GM04504 (cell line): ENCODE data around the gene HSPBAP1.
"Not testable (repeated sequence)": the region's sequence is repeated elsewhere in the genome, so short reads cannot be mapped to it uniquely, and the experiment has no call there.

Experiments
- DNase-seq: peaks from one replicate; pipeline ENCODE4 v3.0.0-alpha.2; 2012; ENCODE audit warnings: low read depth

Gene HSPBAP1

GRCh38 chr3:122732682-122733525 is 60.7 kb downstream of the HSPBAP1 start:
- DNase-seq: not testable (repeated sequence)

GRCh38 chr3:122730240-122730639 is 63.4 kb downstream of the HSPBAP1 start:
- DNase-seq: no peak

DNA sequence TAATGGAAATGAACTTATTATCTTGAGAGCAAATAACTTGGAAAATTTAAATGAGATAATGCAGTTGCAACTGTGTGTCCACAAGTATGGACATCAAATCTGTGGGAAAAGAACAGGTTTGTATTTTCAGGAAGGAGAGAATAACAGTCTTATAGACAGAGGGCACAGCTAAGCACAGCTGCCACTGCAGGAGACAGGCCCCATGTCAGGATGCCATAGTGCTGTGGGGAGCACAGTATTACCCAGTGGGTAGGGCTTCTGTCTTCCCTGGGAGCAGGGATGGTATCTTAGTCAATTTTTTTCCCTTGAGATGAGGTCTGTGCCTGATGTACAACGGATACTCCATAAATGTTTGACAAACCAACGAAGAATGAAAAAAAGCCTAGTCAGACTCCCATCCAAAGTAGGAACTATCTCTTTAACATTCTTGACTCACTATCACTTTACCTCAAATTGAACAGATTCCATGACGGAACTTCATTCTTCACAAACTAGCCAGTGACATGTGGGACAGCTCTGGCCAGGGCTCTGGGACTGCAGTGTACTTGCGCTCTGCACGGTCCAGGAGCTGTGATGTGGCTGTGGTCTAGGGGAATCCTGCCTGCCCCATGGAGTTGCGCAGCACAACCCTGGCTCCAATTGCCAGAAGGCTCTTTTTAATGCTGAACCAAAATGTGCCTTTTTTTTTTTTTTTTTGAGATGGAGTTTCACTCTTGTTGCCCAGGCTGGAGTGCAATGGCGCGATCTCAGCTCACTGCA is 64.7 kb downstream of the HSPBAP1 start:
- DNase-seq: no peak

GRCh38 chr3:122728186-122728585 is 65.4 kb downstream of the HSPBAP1 start:
- no peak for DNase-seq

DNA sequence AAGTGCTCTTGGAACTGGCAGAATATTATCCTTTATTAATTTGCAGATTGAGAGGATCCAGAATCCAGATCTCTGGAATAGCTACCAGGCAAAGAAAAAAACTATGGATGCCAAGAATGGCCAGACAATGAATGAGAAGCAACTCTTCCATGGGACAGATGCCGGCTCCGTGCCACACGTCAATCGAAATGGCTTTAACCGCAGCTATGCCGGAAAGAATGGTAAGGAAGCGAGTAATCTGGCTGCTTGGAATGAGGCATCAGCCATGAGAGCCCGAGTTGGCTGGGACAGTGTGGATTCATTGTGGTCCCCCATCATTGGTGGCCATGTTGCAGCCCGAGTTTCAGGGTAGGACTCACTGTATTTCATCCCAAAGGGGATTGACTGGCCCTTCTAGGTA is 65.9 kb downstream of the HSPBAP1 start:
- DNase-seq: no peak

GRCh38 chr3:122727294-122727693 is 66.3 kb downstream of the HSPBAP1 start:
- no peak for DNase-seq

DNA sequence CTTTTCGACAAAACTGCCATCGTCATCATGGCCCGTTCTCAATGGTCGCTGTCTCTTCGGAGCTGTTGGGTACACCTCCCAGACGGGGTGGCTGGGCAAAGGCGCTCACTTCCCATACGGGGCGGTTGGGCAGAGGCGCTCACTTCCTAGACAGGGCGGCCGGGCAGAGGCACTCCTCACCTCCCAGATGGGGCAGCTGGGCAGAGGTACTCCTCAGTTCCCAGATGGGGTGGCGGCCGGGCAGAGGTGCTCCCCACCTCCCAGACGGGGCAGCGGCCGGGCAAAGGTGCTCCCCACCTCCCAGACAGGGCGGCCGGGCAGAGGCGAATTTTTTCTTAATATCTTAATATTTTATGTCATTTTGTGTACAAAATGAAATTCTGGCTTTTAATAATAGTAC is 68.5 kb downstream of the HSPBAP1 start:
- no peak for DNase-seq

DNA sequence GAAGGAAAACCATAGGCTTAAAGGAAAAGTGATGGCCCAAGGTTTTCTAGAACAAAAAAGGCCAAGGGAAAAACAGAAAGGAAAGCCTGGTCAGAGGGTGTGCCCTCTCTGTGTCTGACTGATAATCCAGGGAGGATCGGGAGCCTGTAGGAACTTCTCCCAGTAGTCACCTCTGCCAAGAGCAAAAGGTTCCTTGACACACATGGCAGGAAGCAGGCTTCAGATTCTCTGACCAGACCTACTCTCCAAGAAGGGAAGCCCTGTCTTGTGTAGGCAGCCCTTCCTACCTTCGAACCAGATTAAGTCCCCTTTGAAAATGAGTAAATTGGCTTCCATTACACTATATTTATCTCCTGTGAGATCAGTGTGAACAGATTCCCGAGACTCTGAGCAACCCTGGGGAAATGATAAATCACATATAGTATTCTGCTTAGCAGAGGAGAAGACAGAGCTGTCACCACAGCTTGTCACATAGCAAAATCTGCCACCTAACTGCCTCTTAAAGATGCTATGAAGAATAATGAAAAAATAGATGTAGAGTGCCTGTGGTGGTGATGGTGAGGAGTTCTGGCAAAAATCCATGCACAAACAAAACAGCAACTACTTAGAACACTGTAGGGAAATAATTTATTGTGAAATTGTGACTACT is 74.2 kb downstream of the HSPBAP1 start:
- no peak for DNase-seq

DNA sequence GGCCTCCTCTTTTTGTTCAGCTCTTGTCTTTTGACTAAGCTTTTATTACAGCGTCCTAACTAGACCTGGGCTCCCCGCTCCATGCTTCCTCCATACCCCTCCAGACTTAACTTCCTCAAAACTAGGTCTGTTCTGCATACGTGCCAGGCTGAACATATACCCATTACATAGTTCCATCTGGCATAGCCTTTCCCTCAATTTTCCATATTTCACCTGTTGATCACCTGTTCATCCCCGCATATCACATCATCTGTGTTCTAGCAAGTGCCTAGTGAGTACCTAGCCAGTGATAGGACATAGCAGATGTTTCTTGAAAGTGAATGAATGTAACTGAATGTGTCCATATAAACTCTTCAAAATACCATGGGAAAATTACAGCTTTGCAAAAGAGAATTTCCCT is 77.0 kb downstream of the HSPBAP1 start:
- DNase-seq: no peak

- DNase-seq: no peak
These were observed 79.4 kb downstream of the HSPBAP1 start for GRCh38 chr3:122714273-122714672.

DNA sequence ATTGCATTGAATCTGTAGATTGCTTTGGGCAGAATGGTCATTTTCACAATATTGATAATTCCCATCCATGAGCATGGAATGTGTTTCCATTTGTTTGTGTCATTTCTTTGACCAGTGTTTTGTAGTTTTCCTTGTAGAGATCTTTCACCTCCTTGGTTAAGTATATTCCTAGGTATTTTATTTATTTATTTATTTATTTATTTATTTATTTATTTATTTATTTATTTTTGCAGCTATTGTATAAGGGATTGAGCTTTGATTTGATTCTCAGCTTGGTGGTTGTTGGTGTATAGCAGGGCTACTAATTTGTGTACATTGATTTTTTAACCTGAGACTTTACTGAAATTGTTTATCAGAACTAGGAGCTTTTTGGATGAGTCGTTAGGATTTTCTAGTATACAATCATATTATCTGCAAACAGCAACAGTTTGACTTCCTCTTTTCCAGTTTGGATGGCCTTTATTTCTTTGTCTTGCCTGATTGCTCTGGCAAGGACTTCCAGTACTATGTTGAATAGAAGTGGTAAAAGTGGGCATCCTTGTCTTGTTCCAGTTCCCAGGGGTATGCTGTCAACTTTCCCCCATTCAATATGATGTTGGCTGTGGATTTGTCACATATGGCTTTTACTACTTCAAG is 82.9 kb downstream of the HSPBAP1 start:
- DNase-seq: not testable (repeated sequence)

DNA sequence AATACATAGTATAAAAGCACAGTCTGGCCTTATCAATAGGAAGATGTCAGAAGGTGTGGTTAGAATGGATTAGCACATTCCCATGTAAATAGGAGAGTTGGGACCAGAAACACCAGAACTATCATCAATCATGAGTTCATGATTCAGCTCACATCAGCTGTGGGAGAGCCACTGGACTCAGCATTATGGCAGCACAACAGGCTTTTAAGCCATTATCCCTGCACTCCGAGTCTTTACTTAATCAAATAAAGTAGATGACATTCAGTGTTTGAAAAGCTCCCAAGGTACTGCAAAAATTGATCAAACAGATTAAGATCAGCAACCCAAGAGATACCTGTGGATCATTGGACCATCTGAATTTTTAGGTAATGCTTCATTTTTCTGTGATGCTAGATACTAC is 88.3 kb downstream of the HSPBAP1 start:
- DNase-seq: no peak

DNA sequence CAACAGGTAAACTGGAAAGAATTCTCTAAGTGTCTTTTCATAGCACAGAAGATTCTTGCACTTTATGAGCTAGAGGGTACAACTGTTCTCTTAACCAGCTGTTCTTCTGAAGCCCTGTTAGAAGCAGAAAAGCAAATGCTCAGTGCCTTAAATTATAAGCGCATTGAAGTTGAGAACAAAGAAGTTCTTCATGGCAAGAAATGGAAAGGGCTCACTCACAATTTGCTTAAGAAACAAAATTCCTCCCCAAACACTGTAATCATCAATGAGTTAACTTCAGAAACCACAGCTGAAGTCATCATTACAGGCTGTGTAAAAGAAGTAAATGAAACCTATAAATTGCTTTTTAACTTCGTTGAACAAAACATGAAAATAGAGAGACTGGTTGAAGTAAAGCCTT is 93.4 kb downstream of the HSPBAP1 start:
- no peak for DNase-seq

DNA sequence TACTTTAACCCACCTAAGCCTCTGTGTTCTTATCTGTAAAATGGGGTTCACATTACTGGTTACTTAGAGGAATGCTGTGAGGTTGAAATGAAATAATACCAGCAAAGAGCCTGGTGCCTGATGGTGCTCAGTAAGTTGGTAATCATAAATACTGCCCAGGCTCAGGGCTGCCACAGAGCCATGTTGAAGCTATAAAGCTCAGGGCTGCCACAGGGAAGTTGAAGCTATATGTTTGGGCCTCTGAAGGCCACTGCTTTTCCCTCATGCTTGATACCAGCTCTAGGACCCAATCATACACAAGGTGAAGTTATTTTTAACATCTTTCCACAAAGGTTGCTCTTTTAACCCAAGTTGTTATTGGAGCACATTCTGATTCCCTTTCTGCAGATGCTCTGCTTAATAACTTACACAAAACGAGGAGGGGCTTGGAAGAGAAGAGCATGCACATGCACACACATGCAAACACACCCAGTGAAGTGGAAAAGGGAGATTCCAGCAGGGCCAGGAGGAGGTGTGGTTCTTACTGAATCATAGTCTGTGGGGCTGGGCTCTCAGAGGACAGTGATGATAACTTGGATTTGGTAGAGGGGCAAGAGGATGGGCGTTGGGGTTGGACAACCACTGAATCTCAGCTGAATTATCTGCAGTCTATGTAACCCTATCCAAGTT is 95.5 kb downstream of the HSPBAP1 start:
- no peak for DNase-seq

DNA sequence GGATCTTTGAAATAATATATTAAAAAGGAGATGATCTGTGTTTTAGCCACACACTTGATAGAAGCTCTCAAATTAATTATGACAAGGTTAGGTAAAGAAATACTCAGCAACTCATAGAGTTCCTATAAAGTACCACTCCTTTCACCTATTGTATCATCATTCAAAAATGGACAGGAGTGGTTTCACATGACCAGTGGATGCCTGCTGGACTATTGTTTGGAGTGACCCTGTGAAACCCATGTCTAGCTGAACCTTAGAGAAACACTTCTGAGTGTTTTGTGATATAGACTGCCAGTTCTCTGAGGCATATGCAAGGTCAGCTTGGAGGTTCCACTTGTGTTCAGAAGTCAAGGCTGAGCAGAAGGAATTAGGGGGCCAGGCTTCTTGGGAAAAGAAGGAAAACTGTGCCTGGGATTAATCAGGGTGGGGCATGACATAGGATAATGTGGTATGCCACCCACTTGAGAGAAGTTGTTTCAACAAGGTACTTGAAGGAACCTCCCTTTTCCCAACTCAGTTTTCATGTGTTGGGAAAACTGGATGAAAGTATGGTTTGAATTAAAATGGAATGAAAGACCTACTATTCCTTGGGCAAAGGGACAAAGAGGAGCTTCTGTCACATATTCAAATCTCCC is 97.6 kb downstream of the HSPBAP1 start:
- no peak for DNase-seq

GRCh38 chr3:122694966-122695365 is 98.7 kb downstream of the HSPBAP1 start:
- DNase-seq: no peak

- no peak for DNase-seq
These were observed 101.0 kb downstream of the HSPBAP1 start for GRCh38 chr3:122692674-122693073.

- no peak for DNase-seq
These were observed 102.4 kb downstream of the HSPBAP1 start for GRCh38 chr3:122691195-122691594.

- no peak for DNase-seq
These were observed 103.5 kb downstream of the HSPBAP1 start for GRCh38 chr3:122690096-122690495.
